ENCODE results near the gene TLE7. TPM values are rescaled to one million over a fixed set of nuclear protein-coding genes. Genes with fewer than 3 reads are reported as not detected.
A peak's percentile ranks its signal among the peaks of the same experiment; 100 is the strongest.

The TLE7 gene
- total RNA-seq, 2 donors from 2014 or later: 0.22 to 0.24 TPM

DNA sequence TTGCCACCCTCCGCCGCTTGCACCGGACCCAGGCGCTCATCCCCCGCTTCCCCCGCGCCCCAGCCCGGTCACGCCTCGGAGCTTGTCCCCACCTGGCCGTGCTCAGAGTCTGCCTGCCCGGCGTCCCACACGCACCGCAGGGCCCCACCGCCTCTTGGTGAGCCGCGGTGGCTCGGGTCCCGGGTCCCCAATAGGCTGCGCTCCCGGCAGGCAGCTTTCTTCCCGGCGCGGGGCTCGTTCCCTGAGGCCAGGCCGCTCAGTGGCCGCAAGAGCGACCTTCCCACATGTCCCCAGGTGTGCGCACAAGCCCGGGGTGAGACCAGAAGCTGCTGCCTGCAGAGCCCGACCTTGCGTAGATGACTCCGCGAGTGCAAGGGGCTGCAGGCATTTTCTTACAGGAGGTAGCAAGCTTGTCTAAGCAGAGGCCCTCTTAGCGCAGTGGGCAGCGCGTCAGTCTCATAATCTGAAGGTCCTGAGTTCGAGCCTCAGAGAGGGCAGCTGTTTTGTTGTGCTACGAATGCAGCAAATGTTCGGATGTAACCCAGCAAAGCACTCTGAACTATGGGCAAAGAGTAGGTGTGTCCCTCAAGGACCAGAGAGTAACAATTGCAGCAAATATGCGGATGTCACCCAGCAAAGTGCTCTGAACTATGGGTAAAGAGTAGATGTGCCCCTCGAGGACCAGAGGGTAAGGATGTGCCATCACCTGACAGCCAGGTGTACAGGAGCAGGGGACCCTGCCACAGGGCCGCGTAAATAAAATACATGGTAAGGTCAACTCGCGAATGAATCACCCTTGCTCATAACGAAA lies 15.6 kb downstream of the TLE7 start:
- Mint-ChIP-seq H3K9me3 (no peaks in the 10 kb centered on the region), H3K27me3 (ENCODE audit: insufficient read depth) (peaks cover 53% of the 10 kb centered on the region), H3K36me3 (ENCODE audit: low read depth) (no peaks in the 10 kb centered on the region), H3K4me3 (peak overlapping the region; percentile 76), H3K4me1 (peaks cover 10% of the 10 kb centered on the region), H3K27ac (peak overlapping the region; percentile 80)
- TF ChIP-seq, protein P1, sequence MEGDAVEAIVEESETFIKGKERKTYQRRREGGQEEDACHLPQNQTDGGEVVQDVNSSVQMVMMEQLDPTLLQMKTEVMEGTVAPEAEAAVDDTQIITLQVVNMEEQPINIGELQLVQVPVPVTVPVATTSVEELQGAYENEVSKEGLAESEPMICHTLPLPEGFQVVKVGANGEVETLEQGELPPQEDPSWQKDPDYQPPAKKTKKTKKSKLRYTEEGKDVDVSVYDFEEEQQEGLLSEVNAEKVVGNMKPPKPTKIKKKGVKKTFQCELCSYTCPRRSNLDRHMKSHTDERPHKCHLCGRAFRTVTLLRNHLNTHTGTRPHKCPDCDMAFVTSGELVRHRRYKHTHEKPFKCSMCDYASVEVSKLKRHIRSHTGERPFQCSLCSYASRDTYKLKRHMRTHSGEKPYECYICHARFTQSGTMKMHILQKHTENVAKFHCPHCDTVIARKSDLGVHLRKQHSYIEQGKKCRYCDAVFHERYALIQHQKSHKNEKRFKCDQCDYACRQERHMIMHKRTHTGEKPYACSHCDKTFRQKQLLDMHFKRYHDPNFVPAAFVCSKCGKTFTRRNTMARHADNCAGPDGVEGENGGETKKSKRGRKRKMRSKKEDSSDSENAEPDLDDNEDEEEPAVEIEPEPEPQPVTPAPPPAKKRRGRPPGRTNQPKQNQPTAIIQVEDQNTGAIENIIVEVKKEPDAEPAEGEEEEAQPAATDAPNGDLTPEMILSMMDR (conservative IDR thresholded peaks at IDR 0.05): no peak
- Histone ChIP-seq H3K4me3 (ENCODE audit: low read length) (peak overlapping the region; percentile 76), H3K9me3 (ENCODE audit: control insufficient read depth, low read length) (no peaks in the 10 kb centered on the region), H3K9ac (ENCODE audit: extremely low read depth, low read length, poor library complexity, severe bottlenecking) (no peak overlapping the region), H3K27me3 (ENCODE audit: control insufficient read depth, insufficient read depth, low read length, poor library complexity, severe bottlenecking) (peaks cover 28% of the 10 kb centered on the region), H3K4me1 (ENCODE audit: control insufficient read depth, insufficient read depth, low read length) (peaks cover 12% of the 10 kb centered on the region), H3K36me3 (ENCODE audit: control insufficient read depth, insufficient read depth, low read length) (no peaks in the 10 kb centered on the region), H3K27ac (ENCODE audit: low read depth, low read length) (no peak overlapping the region)
- WGBS, 2 experiments (ENCODE audit: insufficient coverage in 1 of 2, insufficient read length in 1 of 2): 1% methylated on average over 17 to 48 of the region's 48 CpGs
- peak; percentile 98 for DNase-seq

DNA sequence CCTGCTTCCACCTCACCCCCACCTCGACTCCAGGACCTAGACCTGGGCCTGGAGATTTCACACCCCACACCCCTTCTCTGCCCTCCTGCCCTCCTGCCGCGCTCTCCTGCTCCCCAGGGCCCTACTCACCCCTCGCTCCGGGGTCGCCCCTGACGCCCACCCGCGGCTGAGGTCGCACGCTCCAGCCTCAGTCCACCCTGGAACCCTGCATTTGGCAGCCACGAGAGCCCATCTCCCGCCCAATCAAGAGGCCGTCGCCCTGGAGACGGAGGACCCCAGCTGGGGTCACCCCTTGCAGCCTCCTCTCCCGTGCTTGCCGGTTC lies 16.1 kb downstream of the TLE7 start:
- H3K9me3 ChIP-seq (ENCODE audit: control insufficient read depth, low read length): no peaks in the 10 kb centered on the region
- 2 to 6% methylated on average over 6 to 18 of the region's 18 CpGs for WGBS, 2 experiments (ENCODE audit: insufficient coverage in 1 of 2, insufficient read length in 1 of 2)
- H3K9me3 Mint-ChIP-seq: no peaks in the 10 kb centered on the region
- peak overlapping the region; percentile 76 for H3K4me3 ChIP-seq (ENCODE audit: low read length)
- H3K4me1 Mint-ChIP-seq: peaks cover 8% of the 10 kb centered on the region
- H3K27me3 ChIP-seq (ENCODE audit: control insufficient read depth, insufficient read depth, low read length, poor library complexity, severe bottlenecking): peaks cover 28% of the 10 kb centered on the region
- peak overlapping the region; percentile 80 for H3K27ac Mint-ChIP-seq
- peak overlapping the region; percentile 76 for H3K4me3 Mint-ChIP-seq
- no peak overlapping the region for H3K9ac ChIP-seq (ENCODE audit: extremely low read depth, low read length, poor library complexity, severe bottlenecking)
- H3K27me3 Mint-ChIP-seq (ENCODE audit: insufficient read depth): peaks cover 51% of the 10 kb centered on the region
- no peaks in the 10 kb centered on the region for H3K36me3 Mint-ChIP-seq (ENCODE audit: low read depth)
- no peak overlapping the region for H3K27ac ChIP-seq (ENCODE audit: low read depth, low read length)
- H3K36me3 ChIP-seq (ENCODE audit: control insufficient read depth, insufficient read depth, low read length): no peaks in the 10 kb centered on the region
- H3K4me1 ChIP-seq (ENCODE audit: control insufficient read depth, insufficient read depth, low read length): peaks cover 7% of the 10 kb centered on the region
- TF ChIP-seq, protein P1 (conservative IDR thresholded peaks at IDR 0.05): no peak
- DNase-seq: no peak

DNA sequence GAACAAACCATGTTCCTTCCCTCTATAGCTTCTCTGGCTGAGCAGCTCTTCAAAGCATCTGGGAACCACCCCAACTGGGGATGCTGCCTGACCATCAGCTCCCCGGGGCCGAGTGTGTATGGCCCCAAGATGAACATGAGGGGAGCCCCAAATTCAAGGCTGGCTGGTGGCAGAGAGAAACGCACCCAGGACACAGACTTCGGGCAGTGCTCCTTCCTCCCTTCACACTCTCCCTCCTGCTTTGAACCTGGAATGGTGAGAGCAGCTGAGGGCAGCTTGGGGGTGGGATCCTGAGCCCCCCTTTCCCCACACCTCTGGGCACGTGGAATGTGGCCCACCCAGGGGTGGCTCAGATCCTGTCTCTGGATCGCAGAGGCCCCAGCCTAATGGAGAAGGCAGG lies 17.2 kb downstream of the TLE7 start:
- Mint-ChIP-seq H3K4me1 (peaks cover 7% of the 10 kb centered on the region), H3K27ac (no peak overlapping the region)
- WGBS, 2 experiments (ENCODE audit: insufficient coverage in 1 of 2, insufficient read length in 1 of 2): 78% methylated on average over 6 of the region's 6 CpGs; no CpG with 5 or more reads in 1 of the 2 experiments

More for the DNA sequence above, 17.2 kb downstream of the TLE7 start:
- H3K4me3 ChIP-seq (ENCODE audit: low read length): no peak overlapping the region
- Mint-ChIP-seq H3K36me3 (ENCODE audit: low read depth) (no peaks in the 10 kb centered on the region), H3K9me3 (no peaks in the 10 kb centered on the region), H3K27me3 (ENCODE audit: insufficient read depth) (peaks cover 44% of the 10 kb centered on the region), H3K4me3 (peak overlapping the region; percentile 76)
- DNase-seq: peak; percentile 33
- no peak overlapping the region for H3K9ac ChIP-seq (ENCODE audit: extremely low read depth, low read length, poor library complexity, severe bottlenecking)
- H3K27ac ChIP-seq (ENCODE audit: low read depth, low read length): no peak overlapping the region
- peaks cover 34% of the 10 kb centered on the region for H3K27me3 ChIP-seq (ENCODE audit: control insufficient read depth, insufficient read depth, low read length, poor library complexity, severe bottlenecking)
- TF ChIP-seq, protein P1 (conservative IDR thresholded peaks at IDR 0.05): no peak
- H3K9me3 ChIP-seq (ENCODE audit: control insufficient read depth, low read length): no peaks in the 10 kb centered on the region
- no peaks in the 10 kb centered on the region for H3K4me1 ChIP-seq (ENCODE audit: control insufficient read depth, insufficient read depth, low read length)
- H3K36me3 ChIP-seq (ENCODE audit: control insufficient read depth, insufficient read depth, low read length): no peaks in the 10 kb centered on the region

Measured in endodermal cell (in vitro differentiated cells).